ENCODE measurements around the gene OOEP.

- TF ChIP-seq POLR2A (IDR thresholded peaks at IDR 0.05) (no peak), POLR2AphosphoS5 (IDR thresholded peaks at IDR 0.05) (no peak)
Observed at GRCh38 chr6:73375216-73375615, 5.5 kb upstream of the OOEP start.
